H9 (cell line): ENCODE data around the gene MRPS15. TPM values are rescaled to one million over a fixed set of nuclear protein-coding genes. Genes with fewer than 3 reads are reported as not detected.

ENCODE experiments used
- DNase-seq: peaks from one replicate; pipeline ENCODE4 v3.0.0-alpha.2; 2017
- H2AFZ ChIP-seq: one replicate; pipeline ENCODE4 v1.6.1; 2013; ENCODE audit warnings: mild to moderate bottlenecking, low read length, control low read depth, moderate library complexity
- H2AK5ac ChIP-seq: 2 replicates; pipeline ENCODE4 v1.6.1; 2013; ENCODE audit warnings: low read length, control low read depth, mixed read lengths; ENCODE audit not compliant: insufficient read length
- H2BK120ac ChIP-seq: one replicate; pipeline ENCODE4 v1.6.1; 2013; ENCODE audit warnings: low read depth, mild to moderate bottlenecking, low read length, control low read depth, inconsistent platforms; ENCODE audit not compliant: poor library complexity, severe bottlenecking
- H2BK12ac ChIP-seq: 2 replicates; pipeline ENCODE4 v1.6.1; 2013; ENCODE audit warnings: low read length, control low read depth, mixed read lengths, low read depth; ENCODE audit not compliant: insufficient read length
- H2BK15ac ChIP-seq: 2 replicates; pipeline ENCODE4 v1.6.1; 2013; ENCODE audit warnings: low read depth, low read length, control low read depth
- H2BK20ac ChIP-seq: one replicate; pipeline ENCODE4 v1.6.1; 2013; ENCODE audit warnings: low read depth, mild to moderate bottlenecking, low read length, control low read depth, inconsistent platforms; ENCODE audit not compliant: poor library complexity, severe bottlenecking
- H2BK5ac ChIP-seq: 2 replicates; pipeline ENCODE4 v1.6.1; 2013; ENCODE audit warnings: low read length, control low read depth, mixed read lengths; ENCODE audit not compliant: insufficient read length
- H3K14ac ChIP-seq: 2 replicates; pipeline ENCODE4 v1.6.1; 2013; ENCODE audit warnings: low read length, control low read depth; ENCODE audit not compliant: insufficient read depth
- H3K18ac ChIP-seq: 2 replicates; pipeline ENCODE4 v1.6.1; 2013; ENCODE audit warnings: low read depth, mild to moderate bottlenecking, mixed read lengths, low read length, control low read depth; ENCODE audit not compliant: insufficient read length
- H3K23ac ChIP-seq: 2 replicates; pipeline ENCODE4 v1.6.1; 2013; ENCODE audit warnings: low read length, control low read depth, mixed read lengths, low read depth; ENCODE audit not compliant: insufficient read length
- H3K23me2 ChIP-seq: 2 replicates; pipeline ENCODE4 v1.6.1; 2013; ENCODE audit warnings: low read depth, mild to moderate bottlenecking, mixed read lengths, low read length, control low read depth; ENCODE audit not compliant: insufficient read length, poor library complexity, severe bottlenecking
- H3K27ac ChIP-seq: 2 replicates; pipeline ENCODE4 v1.5.1; 2013; ENCODE audit warnings: low read length, control low read depth, mixed read lengths, low read depth; ENCODE audit not compliant: insufficient read length
- H3K27me3 ChIP-seq: 2 replicates; pipeline ENCODE4 v1.6.1; 2013; ENCODE audit warnings: low read length, control low read depth, inconsistent platforms; ENCODE audit not compliant: insufficient read depth
- H3K4ac ChIP-seq: 2 replicates; pipeline ENCODE4 v1.6.1; 2013; ENCODE audit warnings: low read depth, mild to moderate bottlenecking, control low read depth, inconsistent platforms, low read length, moderate library complexity
- H3K4me1 ChIP-seq: 2 replicates; pipeline ENCODE4 v1.6.1; 2013; ENCODE audit warnings: low read length, control low read depth, inconsistent platforms; ENCODE audit not compliant: insufficient read depth
- H3K4me2 ChIP-seq: 2 replicates; pipeline ENCODE4 v1.6.1; 2013; ENCODE audit warnings: low read length, control low read depth, mixed read lengths; ENCODE audit not compliant: insufficient read length, insufficient read depth
- H3K56ac ChIP-seq: 2 replicates; pipeline ENCODE4 v1.6.1; 2013; ENCODE audit warnings: low read depth, mild to moderate bottlenecking, mixed read lengths, low read length, control low read depth; ENCODE audit not compliant: insufficient read length
- H3K79me1 ChIP-seq: 2 replicates; pipeline ENCODE4 v1.6.1; 2013; ENCODE audit warnings: low read depth, mild to moderate bottlenecking, moderate library complexity, low read length, control low read depth, inconsistent platforms; ENCODE audit not compliant: insufficient read depth, poor library complexity, severe bottlenecking
- H3K79me2 ChIP-seq: 2 replicates; pipeline ENCODE4 v1.6.1; 2013; ENCODE audit warnings: low read length, control low read depth, inconsistent platforms; ENCODE audit not compliant: insufficient read depth
- H3K9ac ChIP-seq: 2 replicates; pipeline ENCODE4 v1.6.1; 2013; ENCODE audit warnings: low read length, control low read depth, mixed read lengths; ENCODE audit not compliant: insufficient read length; ENCODE audit errors: extremely low read depth
- H3K9me3 ChIP-seq: one replicate; pipeline ENCODE4 v1.6.1; 2013; ENCODE audit warnings: low read depth, low read length, inconsistent platforms; ENCODE audit not compliant: control insufficient read depth
- H3T11ph ChIP-seq: one replicate; pipeline ENCODE4 v1.6.1; 2013; ENCODE audit warnings: mild to moderate bottlenecking, low read length, control low read depth, inconsistent platforms
- H4K20me1 ChIP-seq: one replicate; pipeline ENCODE4 v1.6.1; 2013; ENCODE audit not compliant: control insufficient read depth, insufficient read length, insufficient read depth
- H4K5ac ChIP-seq: 2 replicates; pipeline ENCODE4 v1.6.1; 2013; ENCODE audit warnings: low read depth, mild to moderate bottlenecking, mixed read lengths, low read length, control low read depth; ENCODE audit not compliant: insufficient read length
- H4K8ac ChIP-seq: replicated peaks from 2 replicates; pipeline ENCODE4 v1.6.1; 2013; ENCODE audit warnings: low read length, control low read depth, mixed read lengths, low read depth; ENCODE audit not compliant: insufficient read length
- H4K91ac ChIP-seq: 2 replicates; pipeline ENCODE4 v1.6.1; 2013; ENCODE audit warnings: low read depth, mild to moderate bottlenecking, moderate library complexity, mixed read lengths, low read length, control low read depth; ENCODE audit not compliant: insufficient read length
- H3K27ac Mint-ChIP-seq, 3 experiments: 2 replicates in 2 of 3; 3 replicates in 1 of 3; pipeline ENCODE4 v1.8.0; 2020 to 2021; ENCODE audit warnings: mixed read lengths in 3 of 3, mild to moderate bottlenecking in 1 of 3, moderate library complexity in 1 of 3
- H3K27me3 Mint-ChIP-seq: 2 replicates; pipeline ENCODE4 v1.8.0; 2021; ENCODE audit warnings: low read depth, mild to moderate bottlenecking, moderate library complexity, mixed read lengths
- H3K36me3 Mint-ChIP-seq, 3 experiments: 2 replicates in 2 of 3; 3 replicates in 1 of 3; pipeline ENCODE4 v1.8.0; 2020 to 2021; ENCODE audit warnings: low read depth in 3 of 3, mixed read lengths in 3 of 3; ENCODE audit not compliant: insufficient read depth in 1 of 3
- H3K4me1 Mint-ChIP-seq, 2 experiments: 2 replicates each; pipeline ENCODE4 v1.8.0; 2020; ENCODE audit warnings: mixed read lengths in 2 of 2
- H3K4me3 Mint-ChIP-seq, 2 experiments: 2 replicates in 1 of 2; 3 replicates in 1 of 2; pipeline ENCODE4 v1.8.0; 2020 to 2021; ENCODE audit warnings: mild to moderate bottlenecking in 2 of 2, mixed read lengths in 2 of 2, moderate library complexity in 1 of 2
- H3K9me3 Mint-ChIP-seq, 2 experiments: 2 replicates in 1 of 2; 3 replicates in 1 of 2; pipeline ENCODE4 v1.8.0; 2020; ENCODE audit warnings: mild to moderate bottlenecking in 2 of 2, mixed read lengths in 2 of 2, moderate library complexity in 1 of 2
- total RNA-seq: library from RNA; stranded (reverse); gene quantifications from 2 replicates; pipeline ENCODE4 v1.2.1, GENCODE V29; 2021
- TF ChIP-seq, protein P1 (sequence below): fragments of 200-600 bp; sonication (generic); conservative IDR thresholded peaks from 3 replicates; pipeline ENCODE4 v1.8.0; 2021; ENCODE audit warnings: antibody characterized with exemption, mild to moderate bottlenecking

The MRPS15 gene
- total RNA-seq, 1 experiment from 2014 or later: 111 TPM

DNA sequence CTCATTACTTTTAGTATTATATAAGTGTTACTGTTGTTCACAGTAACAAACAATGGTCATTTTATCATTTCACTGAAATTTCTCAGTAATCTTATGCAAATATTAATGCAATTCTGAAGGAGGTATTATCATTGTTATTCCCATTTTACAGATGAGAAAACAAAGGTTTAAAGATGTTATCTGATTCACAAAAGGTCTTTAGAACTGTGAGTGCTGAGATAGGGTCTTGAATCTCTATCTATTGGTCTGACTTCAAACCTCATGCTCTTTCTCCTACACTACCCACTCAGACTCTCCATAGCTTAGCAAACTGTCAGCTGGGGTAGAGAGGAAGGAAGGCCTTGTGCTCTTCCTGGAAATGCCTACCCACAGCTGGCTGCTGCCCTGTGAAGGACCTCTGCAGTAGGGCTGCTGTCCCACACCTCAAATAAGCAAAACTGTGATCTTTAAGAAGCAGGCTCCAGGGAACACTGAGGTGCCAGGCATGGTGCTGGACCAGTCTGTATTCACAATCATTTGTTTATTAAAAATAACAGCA, 7.7 kb downstream of the MRPS15 start:
- H3K27me3 Mint-ChIP-seq: no peaks in the 10 kb centered on the region
- H4K20me1 ChIP-seq: no peaks in the 10 kb centered on the region
- no peaks in the 10 kb centered on the region; a peak in 1 of 5 replicates for H3K9me3 Mint-ChIP-seq
- H3K4me1 Mint-ChIP-seq: peaks cover 0 to 1% of the 10 kb centered on the region in 2 experiments; a peak in 1 of 4 replicates
- H3K9me3 ChIP-seq: no peaks in the 10 kb centered on the region
- no peaks in the 10 kb centered on the region for H3K23me2 ChIP-seq
- no peak overlapping the region for H2BK5ac ChIP-seq
- H3K36me3 Mint-ChIP-seq: peaks cover 31 to 64% (median 55%) of the 10 kb centered on the region in 3 experiments; a peak in 6 of 7 replicates
- no peak overlapping the region for H3K4me2 ChIP-seq
- no peak overlapping the region for H2BK12ac ChIP-seq
- no peak overlapping the region for H2AK5ac ChIP-seq
- no peak overlapping the region for H3K27ac ChIP-seq
- no peaks in the 10 kb centered on the region for H3K79me1 ChIP-seq
- no peaks in the 10 kb centered on the region for H3K27me3 ChIP-seq
- no peak for DNase-seq
- no peak overlapping the region for H3T11ph ChIP-seq
- H2BK20ac ChIP-seq: no peak overlapping the region
- H3K4me3 Mint-ChIP-seq: no peak overlapping the region
- H3K14ac ChIP-seq: no peak overlapping the region
- H3K18ac ChIP-seq: no peak overlapping the region
- H3K4me1 ChIP-seq: no peaks in the 10 kb centered on the region
- TF ChIP-seq, protein P1, sequence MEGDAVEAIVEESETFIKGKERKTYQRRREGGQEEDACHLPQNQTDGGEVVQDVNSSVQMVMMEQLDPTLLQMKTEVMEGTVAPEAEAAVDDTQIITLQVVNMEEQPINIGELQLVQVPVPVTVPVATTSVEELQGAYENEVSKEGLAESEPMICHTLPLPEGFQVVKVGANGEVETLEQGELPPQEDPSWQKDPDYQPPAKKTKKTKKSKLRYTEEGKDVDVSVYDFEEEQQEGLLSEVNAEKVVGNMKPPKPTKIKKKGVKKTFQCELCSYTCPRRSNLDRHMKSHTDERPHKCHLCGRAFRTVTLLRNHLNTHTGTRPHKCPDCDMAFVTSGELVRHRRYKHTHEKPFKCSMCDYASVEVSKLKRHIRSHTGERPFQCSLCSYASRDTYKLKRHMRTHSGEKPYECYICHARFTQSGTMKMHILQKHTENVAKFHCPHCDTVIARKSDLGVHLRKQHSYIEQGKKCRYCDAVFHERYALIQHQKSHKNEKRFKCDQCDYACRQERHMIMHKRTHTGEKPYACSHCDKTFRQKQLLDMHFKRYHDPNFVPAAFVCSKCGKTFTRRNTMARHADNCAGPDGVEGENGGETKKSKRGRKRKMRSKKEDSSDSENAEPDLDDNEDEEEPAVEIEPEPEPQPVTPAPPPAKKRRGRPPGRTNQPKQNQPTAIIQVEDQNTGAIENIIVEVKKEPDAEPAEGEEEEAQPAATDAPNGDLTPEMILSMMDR: no peak
- no peak overlapping the region for H3K56ac ChIP-seq
- H2AFZ ChIP-seq: no peak overlapping the region
- no peak overlapping the region for H4K5ac ChIP-seq
- H4K8ac ChIP-seq: no peak overlapping the region
- H2BK15ac ChIP-seq: no peak overlapping the region
- H3K79me2 ChIP-seq: no peaks in the 10 kb centered on the region
- H3K4ac ChIP-seq: no peak overlapping the region
- no peak overlapping the region for H2BK120ac ChIP-seq
- no peak overlapping the region for H3K23ac ChIP-seq
- H3K27ac Mint-ChIP-seq: no peak overlapping the region
- no peak overlapping the region for H4K91ac ChIP-seq
- H3K9ac ChIP-seq: no peak overlapping the region
